Endothelial cell of umbilical vein (primary cell): ENCODE data around the gene ARHGAP31. TPM values are rescaled to one million over a fixed set of nuclear protein-coding genes. Genes with fewer than 3 reads are reported as not detected.

Experiments
- BruUV-seq: library from RNA; stranded (reverse); fragments of 400-500 nt; replicated peaks from 2 replicates; lab custom pipeline; 2021; lab: Mats Ljungman, UMichigan
- CTCF ChIA-PET: fragments of 300-600, 350-600 bp; sonication (Branson Sonifier 250); formaldehyde crosslinking; loops from one replicate; lab custom pipeline; 2021; ENCODE audit warnings: antibody characterized with exemption, inconsistent platforms; lab: Charles Lee
- POLR2A ChIA-PET: fragments of 300-600, 350-600 bp; sonication (Branson Sonifier 250); formaldehyde crosslinking; loops from one replicate; lab custom pipeline; 2021; ENCODE audit warnings: antibody characterized with exemption, inconsistent platforms; lab: Charles Lee
- DNase-seq: peaks from one replicate; pipeline ENCODE4 v3.0.0-alpha.2; 2011; ENCODE audit warnings: low read depth, low spot score
- FAIRE-seq: peaks from 2 replicates; lab custom pipeline; 2011; peaks lifted over from hg19 to GRCh38; lab: Jason Lieb, UNC
- H2AFZ ChIP-seq: 2 replicates; pipeline ENCODE4 v1.6.0; 2012; ENCODE audit warnings: low read depth, low read length, control low read depth, inconsistent platforms
- H3K27ac ChIP-seq: 2 replicates; pipeline ENCODE4 v1.5.1; 2011; ENCODE audit warnings: low read depth, mild to moderate bottlenecking, control low read depth, low read length, moderate library complexity; ENCODE audit not compliant: insufficient read depth
- H3K27me3 ChIP-seq, 2 experiments: 2 replicates each; pipeline versions ENCODE4 v1.6.0 to v1.6.1; 2011; ENCODE audit warnings: low read length in 2 of 2, mixed read lengths in 1 of 2; ENCODE audit not compliant: control insufficient read depth in 2 of 2, insufficient read depth in 2 of 2
- H3K36me3 ChIP-seq, 2 experiments: 2 replicates in 1 of 2; 3 replicates in 1 of 2; pipeline ENCODE4 v1.5.1; 2011; ENCODE audit warnings: low read length in 2 of 2, mild to moderate bottlenecking in 1 of 2, moderate library complexity in 1 of 2; ENCODE audit not compliant: control insufficient read depth in 2 of 2, insufficient read depth in 2 of 2; ENCODE audit errors: extremely low read depth in 1 of 2
- H3K4me1 ChIP-seq: 3 replicates; pipeline ENCODE4 v1.5.1; 2011; ENCODE audit warnings: mild to moderate bottlenecking, low read length; ENCODE audit not compliant: control insufficient read depth, insufficient read depth; ENCODE audit errors: extremely low read depth
- H3K4me2 ChIP-seq: 2 replicates; pipeline ENCODE4 v1.6.1; 2011; ENCODE audit warnings: low read length, control low read depth, mixed read lengths; ENCODE audit not compliant: insufficient read depth
- H3K4me3 ChIP-seq, 3 experiments: fragments of 200-600 bp in 1 of 3; sonication (generic), shearing (Covaris generic) in 1 of 3; replicated peaks in 1 of 3; 2 replicates each; pipeline ENCODE4 v1.5.1; 2011 to 2016; ENCODE audit warnings: control low read depth in 3 of 3, low read length in 3 of 3, mild to moderate bottlenecking in 2 of 3, inconsistent platforms in 1 of 3, low read depth in 1 of 3, moderate library complexity in 1 of 3; ENCODE audit not compliant: insufficient read depth in 1 of 3
- H3K79me2 ChIP-seq: 2 replicates; pipeline ENCODE4 v1.6.0; 2012; ENCODE audit warnings: low read length, inconsistent platforms; ENCODE audit not compliant: control insufficient read depth, insufficient read depth
- H3K9ac ChIP-seq: replicated peaks from 2 replicates; pipeline ENCODE3; 2011; ENCODE audit warnings: low read length, control low read depth; ENCODE audit not compliant: insufficient read depth; ENCODE audit errors: extremely low read depth
- H3K9me1 ChIP-seq: replicated peaks from 3 replicates; pipeline ENCODE4 v1.6.0; 2011; ENCODE audit warnings: mild to moderate bottlenecking, low read length; ENCODE audit not compliant: control insufficient read depth, insufficient read depth; ENCODE audit errors: extremely low read depth
- H3K9me3 ChIP-seq: replicated peaks from 2 replicates; pipeline ENCODE4 v1.5.1; 2012; ENCODE audit warnings: low read length, inconsistent platforms; ENCODE audit not compliant: control insufficient read depth, insufficient read depth
- H4K20me1 ChIP-seq: replicated peaks from 2 replicates; pipeline ENCODE3; 2011; ENCODE audit warnings: mild to moderate bottlenecking, low read length; ENCODE audit not compliant: control insufficient read depth, insufficient read depth; ENCODE audit errors: extremely low read depth
- EZH2 ChIP-seq: IDR thresholded peaks from 2 replicates; pipeline ENCODE4 v1.6.1; 2012; ENCODE audit warnings: borderline replicate concordance, low read depth, mild to moderate bottlenecking, moderate library complexity, low read length, inconsistent platforms; ENCODE audit not compliant: severe bottlenecking
- FOS ChIP-seq: IDR thresholded peaks from 2 replicates; pipeline ENCODE4 v1.6.1; 2011; ENCODE audit warnings: mild to moderate bottlenecking, low read length, moderate library complexity, borderline replicate concordance; ENCODE audit not compliant: insufficient read depth
- GATA2 ChIP-seq: IDR thresholded peaks from 2 replicates; pipeline ENCODE4 v1.7.0; 2011; ENCODE audit warnings: low read depth, mild to moderate bottlenecking, moderate library complexity, mixed read lengths, low read length; ENCODE audit not compliant: insufficient read length, insufficient read depth
- JUN ChIP-seq: IDR thresholded peaks from 2 replicates; pipeline ENCODE4 v1.6.1; 2011; ENCODE audit warnings: borderline replicate concordance, low read depth; ENCODE audit not compliant: insufficient read length, insufficient read depth
- MYC ChIP-seq: IDR thresholded peaks from one replicate; pipeline ENCODE4 v1.6.1; 2011; ENCODE audit warnings: mild to moderate bottlenecking, low read depth, low read length
- POLR2A ChIP-seq: IDR thresholded peaks from 2 replicates; pipeline ENCODE4 v1.6.1; 2012; ENCODE audit warnings: low read depth, mild to moderate bottlenecking, control low read depth, low read length
- POLR2AphosphoS5 ChIP-seq: IDR thresholded peaks from 2 replicates; pipeline ENCODE4 v1.6.1; 2012; ENCODE audit warnings: low read depth, mild to moderate bottlenecking, control low read depth, low read length, moderate library complexity; ENCODE audit not compliant: insufficient read depth
- dilution Hi-C: fragments of 300-500 bp; cut with MboI; formaldehyde crosslinking; loops from one replicate; pipeline ENCODE4 v1.15.0; 2019; ENCODE audit warnings: low sequenced_read_pairs; ENCODE audit not compliant: extremely low pct_ligation_motif_present
- intact Hi-C: fragments of 100-400 bp; cut with micrococcal nuclease; formaldehyde crosslinking; loops from one replicate; pipeline ENCODE4 v1.10.0; 2022
- polyA plus RNA-seq, 4 experiments: library from polyadenylated mRNA; depleted of rRNA in 3 of 4; stranded (reverse) in 3 of 4; unstranded in 1 of 4; fragments of >200 nt; gene quantifications; 2 replicates each; pipeline versions ENCODE4 v1.2.1 to v1.2.3, GENCODE V29; 2011 to 2012; ENCODE audit warnings: missing spikeins in 1 of 4
- total RNA-seq: library from RNA; stranded (reverse); gene quantifications from 2 replicates; pipeline ENCODE4 v1.2.3, GENCODE V29; 2021
- TF ChIP-seq, protein P1 (sequence below): IDR thresholded peaks from 2 replicates; pipeline ENCODE4 v1.6.1; 2011; ENCODE audit not compliant: insufficient read depth, insufficient read length
- TF ChIP-seq, protein P2 (sequence below), 2 donors: IDR thresholded peaks; 1 replicate in 1 of 2; 2 replicates in 1 of 2; pipeline ENCODE4 v1.5.1; 2011; ENCODE audit warnings: low read length in 2 of 2, mild to moderate bottlenecking in 2 of 2, moderate library complexity in 2 of 2, control low read depth in 1 of 2, inconsistent platforms in 1 of 2, low read depth in 1 of 2; ENCODE audit not compliant: insufficient read depth in 1 of 2; ENCODE audit errors: extremely low read depth in 1 of 2

Gene ARHGAP31
- total and polyA plus RNA-seq, 2 donors (not counting 3 experiments of a cell fraction or from before 2014, with no cell fraction given) = 25.5 to 65.8 TPM

DNA sequence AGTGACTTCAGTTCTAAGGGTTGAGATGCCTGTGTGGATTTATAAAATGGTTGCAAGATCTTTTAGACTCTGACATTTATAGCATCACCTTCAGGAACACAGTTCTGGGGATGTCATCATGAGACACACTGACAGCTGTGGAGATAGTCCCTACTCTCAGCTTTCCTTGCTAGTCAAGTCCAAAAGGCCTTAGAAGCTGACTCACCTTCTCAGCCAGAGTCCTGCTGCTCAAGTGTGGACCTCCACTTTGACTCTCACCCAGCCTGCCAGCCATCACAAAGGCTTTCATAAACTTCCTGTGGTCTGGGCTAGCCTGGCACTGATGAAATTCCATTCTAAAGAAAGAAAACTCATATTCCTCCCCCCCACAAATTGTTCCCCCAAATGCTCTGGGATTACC, 124.5 kb downstream of the ARHGAP31 start:
- Histone ChIP-seq H3K4me3 (no peak overlapping the region), H3K27ac (no peak overlapping the region), H3K9me3 (no peaks in the 10 kb centered on the region), H4K20me1 (no peaks in the 10 kb centered on the region), H2AFZ (no peak overlapping the region), H3K36me3 (peaks cover 14 to 25% of the 10 kb centered on the region in 2 experiments), H3K79me2 (no peaks in the 10 kb centered on the region), H3K4me1 (no peaks in the 10 kb centered on the region), H3K9me1 (peaks cover 3% of the 10 kb centered on the region), H3K27me3 (no peaks in the 10 kb centered on the region), H3K9ac (no peak overlapping the region), H3K4me2 (no peak overlapping the region)
- CTCF ChIA-PET = no interaction called here
- dilution Hi-C loops = no loop called here
- no peak for TF ChIP-seq EZH2
- TF ChIP-seq POLR2A = no peak
- TF ChIP-seq JUN = no peak
- TF ChIP-seq POLR2AphosphoS5 = no peak
- TF ChIP-seq GATA2 = no peak
- FAIRE-seq = no peak
- BruUV-seq = no TSS peak
- POLR2A ChIA-PET = no interaction called here
- DNase-seq = no peak
- intact Hi-C loops = no loop called here

DNA sequence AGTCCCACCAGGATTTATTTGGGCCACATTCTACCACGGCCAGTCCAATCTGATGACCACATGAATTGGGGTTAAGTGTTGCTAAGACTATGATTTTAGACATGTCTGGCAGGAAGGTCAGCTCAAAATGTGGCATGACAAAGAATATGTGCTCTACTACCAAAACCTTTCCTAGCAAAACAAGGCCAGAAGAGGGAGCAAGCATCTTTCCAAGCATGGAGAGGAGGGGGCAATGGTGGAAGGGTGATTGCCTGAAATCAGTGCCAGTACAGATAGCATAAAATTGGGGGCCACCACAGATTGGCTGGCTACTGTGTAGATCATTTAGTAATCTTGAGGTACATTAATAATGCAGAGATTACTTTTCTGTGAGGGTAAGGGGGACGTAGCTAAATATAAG, 126.0 kb downstream of the ARHGAP31 start:
- no peaks in the 10 kb centered on the region for H3K4me1 ChIP-seq
- no peaks in the 10 kb centered on the region for H3K79me2 ChIP-seq
- H3K4me2 ChIP-seq = no peak overlapping the region
- H2AFZ ChIP-seq = no peak overlapping the region
- DNase-seq (peak; percentile 15), FAIRE-seq (no peak)
- dilution Hi-C loops (no loop called here), intact Hi-C loops (no loop called here)
- peaks cover 10 to 12% of the 10 kb centered on the region in 2 experiments for H3K36me3 ChIP-seq
- no peak overlapping the region for H3K9ac ChIP-seq
- H3K27me3 ChIP-seq = no peaks in the 10 kb centered on the region
- BruUV-seq = no TSS peak
- no peaks in the 10 kb centered on the region for H4K20me1 ChIP-seq
- H3K9me3 ChIP-seq = no peaks in the 10 kb centered on the region
- CTCF ChIA-PET = interaction anchor here (1.3 to 1.5 kb wide), 4 partner anchors 9 to 263 kb away, joined by 4 to 24 read pairs (median 4); no protein-coding TSS in a partner anchor
- no peak for TF ChIP-seq EZH2
- no peak for TF ChIP-seq JUN
- TF ChIP-seq GATA2 = no peak
- TF ChIP-seq, protein P1, sequence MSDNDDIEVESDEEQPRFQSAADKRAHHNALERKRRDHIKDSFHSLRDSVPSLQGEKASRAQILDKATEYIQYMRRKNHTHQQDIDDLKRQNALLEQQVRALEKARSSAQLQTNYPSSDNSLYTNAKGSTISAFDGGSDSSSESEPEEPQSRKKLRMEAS = no peak
- TF ChIP-seq MYC = no peak
- TF ChIP-seq POLR2AphosphoS5 = no peak
- TF ChIP-seq, protein P2, sequence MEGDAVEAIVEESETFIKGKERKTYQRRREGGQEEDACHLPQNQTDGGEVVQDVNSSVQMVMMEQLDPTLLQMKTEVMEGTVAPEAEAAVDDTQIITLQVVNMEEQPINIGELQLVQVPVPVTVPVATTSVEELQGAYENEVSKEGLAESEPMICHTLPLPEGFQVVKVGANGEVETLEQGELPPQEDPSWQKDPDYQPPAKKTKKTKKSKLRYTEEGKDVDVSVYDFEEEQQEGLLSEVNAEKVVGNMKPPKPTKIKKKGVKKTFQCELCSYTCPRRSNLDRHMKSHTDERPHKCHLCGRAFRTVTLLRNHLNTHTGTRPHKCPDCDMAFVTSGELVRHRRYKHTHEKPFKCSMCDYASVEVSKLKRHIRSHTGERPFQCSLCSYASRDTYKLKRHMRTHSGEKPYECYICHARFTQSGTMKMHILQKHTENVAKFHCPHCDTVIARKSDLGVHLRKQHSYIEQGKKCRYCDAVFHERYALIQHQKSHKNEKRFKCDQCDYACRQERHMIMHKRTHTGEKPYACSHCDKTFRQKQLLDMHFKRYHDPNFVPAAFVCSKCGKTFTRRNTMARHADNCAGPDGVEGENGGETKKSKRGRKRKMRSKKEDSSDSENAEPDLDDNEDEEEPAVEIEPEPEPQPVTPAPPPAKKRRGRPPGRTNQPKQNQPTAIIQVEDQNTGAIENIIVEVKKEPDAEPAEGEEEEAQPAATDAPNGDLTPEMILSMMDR (IDR thresholded peaks at IDR 0.05; ENCODE audit: extremely low read depth in 1 of 2, insufficient read depth in 1 of 2, low read depth in 1 of 2, low read length in 2 of 2) = no peak
- no peak for TF ChIP-seq FOS
- no peak for TF ChIP-seq POLR2A
- POLR2A ChIA-PET = no interaction called here
- peaks cover 3% of the 10 kb centered on the region for H3K9me1 ChIP-seq
- no peak overlapping the region for H3K4me3 ChIP-seq
- no peak overlapping the region for H3K27ac ChIP-seq
